HG03175 (cell line): ENCODE measurements around the gene CLCN6.

Source experiments
- ATAC-seq: cut with Tn5 transposase; IDR thresholded peaks from one replicate; pipeline ENCODE4 v1.9.1; 2021; ENCODE audit warnings: mild to moderate bottlenecking, moderate library complexity; ENCODE audit not compliant: unreplicated experiment

Gene CLCN6

DNA sequence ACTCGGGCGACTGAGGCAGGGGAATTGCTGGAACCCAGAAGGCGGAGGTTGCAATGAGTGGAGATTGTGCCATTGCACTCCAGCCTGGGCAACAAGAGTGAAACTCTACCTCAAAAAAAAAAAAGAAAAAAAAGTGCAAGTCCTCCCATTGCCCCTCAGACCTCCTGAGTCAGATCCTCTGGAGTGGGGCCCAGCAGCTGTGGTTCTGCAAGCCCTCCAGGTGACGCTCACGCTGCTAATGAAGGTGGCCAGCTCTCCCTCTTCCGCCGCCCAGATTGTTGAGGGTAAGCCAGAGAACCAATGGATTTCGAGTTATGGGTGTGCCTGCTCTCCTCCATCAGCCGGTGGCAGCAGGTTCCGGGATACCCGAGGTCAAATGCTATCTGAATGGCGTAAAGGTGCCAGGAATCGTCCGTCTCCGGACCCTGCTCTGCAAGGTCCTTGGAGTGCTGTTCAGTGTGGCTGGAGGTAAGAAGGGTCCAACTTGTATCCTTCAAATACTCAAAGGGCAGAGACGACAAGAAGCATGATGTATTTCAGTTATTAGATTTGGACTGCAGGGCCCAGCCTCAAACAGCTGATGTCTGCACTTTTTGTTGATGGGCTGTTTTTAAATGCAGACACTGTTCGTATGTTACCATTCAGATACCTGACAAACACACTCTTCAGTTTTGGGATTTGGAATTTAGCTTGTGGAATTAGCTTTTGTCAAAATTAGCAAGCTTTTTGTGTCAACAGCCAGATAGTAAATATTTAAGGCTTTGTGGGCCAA is 17.6 kb downstream of the CLCN6 start:
- ATAC-seq: no peak

DNA sequence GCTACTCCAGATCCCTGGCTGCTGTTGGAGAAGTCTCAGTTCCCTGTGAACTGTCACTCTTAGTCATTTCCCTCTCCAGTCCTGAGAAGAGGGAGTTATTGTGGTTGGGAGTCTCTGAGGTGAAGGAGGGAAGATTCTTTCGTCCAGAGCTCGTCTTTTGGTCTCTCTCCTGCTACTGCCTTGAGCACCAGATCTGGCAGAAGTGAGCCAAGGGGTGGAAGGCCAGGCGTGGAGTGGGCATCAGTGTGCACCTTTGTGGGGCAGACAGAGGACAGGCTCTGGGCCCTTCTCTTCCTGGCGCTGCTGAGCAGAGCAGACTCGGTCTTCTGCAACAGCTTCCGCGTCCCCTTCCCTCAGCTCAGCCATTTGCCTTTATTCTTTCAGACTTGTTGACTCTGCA is 19.1 kb downstream of the CLCN6 start:
- ATAC-seq: no peak

DNA sequence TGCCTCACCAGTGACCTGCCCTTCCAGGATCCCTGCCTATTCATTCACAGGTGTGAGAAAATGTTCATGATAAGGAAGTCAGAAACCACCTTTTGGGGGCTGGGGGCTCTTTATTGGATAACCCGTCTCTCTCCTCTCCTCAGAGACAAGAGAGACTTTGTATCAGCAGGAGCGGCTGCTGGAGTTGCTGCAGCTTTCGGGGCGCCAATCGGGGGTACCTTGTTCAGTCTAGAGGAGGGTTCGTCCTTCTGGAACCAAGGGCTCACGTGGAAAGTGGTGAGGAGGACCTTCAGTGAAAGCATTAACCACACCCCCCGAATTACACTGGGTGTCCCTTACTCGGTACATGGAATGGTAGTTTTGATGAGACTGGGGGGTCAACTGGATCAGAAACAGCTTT is 21.0 kb downstream of the CLCN6 start:
- ATAC-seq: no peak

DNA sequence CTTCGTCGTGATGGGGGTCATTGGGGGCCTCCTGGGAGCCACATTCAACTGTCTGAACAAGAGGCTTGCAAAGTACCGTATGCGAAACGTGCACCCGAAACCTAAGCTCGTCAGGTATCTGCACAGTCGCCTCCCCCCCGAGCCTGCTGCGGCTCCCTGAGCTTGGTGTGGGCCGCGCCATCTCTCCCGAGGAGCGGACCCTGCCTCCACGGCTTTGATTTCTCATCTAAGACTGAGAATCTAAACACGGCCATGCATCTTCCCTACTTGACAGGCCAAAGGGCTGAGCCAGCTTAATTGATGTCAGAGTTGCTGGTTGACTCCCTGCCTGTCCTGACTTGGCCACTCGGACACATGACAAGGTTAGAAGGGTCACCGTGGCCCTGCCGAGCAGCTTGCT is 22.5 kb downstream of the CLCN6 start:
- no peak for ATAC-seq

DNA sequence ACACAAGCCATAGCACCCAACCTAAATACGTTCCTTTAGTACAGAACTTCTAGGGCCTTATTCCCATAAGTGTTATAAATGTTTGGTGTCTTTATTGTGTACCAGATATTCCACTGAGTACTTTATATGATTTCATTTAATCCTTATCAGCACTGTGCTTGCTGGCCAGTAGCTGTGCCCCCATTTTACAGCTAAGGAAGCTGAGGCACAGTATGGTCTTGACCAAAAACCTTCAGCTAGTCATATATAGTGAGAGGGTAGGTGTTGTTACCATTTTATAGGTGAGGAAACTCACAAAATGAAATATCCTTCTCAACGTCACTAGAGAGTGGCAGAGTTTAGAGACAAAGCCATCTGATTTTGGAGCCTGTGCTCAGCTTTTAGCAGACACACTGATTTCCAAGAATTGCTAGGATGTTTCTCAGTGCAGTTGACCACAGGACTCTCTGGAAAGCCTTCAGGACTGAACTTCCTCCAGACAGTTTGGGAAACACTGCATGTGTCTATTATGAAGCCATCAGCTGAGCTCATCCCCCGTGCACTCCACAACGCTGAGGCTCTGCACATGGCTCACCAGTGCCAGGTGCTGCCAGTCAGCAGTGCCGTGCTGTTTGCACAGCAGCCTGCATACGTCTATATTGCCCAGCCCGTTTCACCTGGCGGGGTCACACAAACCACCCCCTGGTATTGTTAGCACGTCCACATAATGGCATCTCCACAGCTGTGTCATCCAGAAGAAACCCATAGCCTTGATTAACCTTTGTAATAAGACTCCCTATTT is 26.1 kb downstream of the CLCN6 start:
- ATAC-seq: no peak

DNA sequence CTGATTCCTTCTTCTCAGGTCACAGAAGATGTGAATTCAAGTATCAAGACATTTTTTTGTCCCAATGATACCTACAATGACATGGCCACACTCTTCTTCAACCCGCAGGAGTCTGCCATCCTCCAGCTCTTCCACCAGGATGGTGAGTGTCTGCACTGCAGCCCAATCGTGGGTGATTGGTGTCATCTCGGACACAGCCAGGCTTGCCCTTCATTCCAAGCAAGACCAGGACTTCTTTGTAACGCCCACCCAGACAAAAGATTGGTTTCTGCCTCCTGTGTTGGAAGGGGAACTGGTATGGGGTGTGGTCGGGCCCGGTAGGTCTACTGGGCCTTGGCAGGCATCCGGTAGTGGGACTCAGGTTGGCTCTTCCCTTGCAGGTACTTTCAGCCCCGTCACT is 27.5 kb downstream of the CLCN6 start:
- ATAC-seq: no peak

DNA sequence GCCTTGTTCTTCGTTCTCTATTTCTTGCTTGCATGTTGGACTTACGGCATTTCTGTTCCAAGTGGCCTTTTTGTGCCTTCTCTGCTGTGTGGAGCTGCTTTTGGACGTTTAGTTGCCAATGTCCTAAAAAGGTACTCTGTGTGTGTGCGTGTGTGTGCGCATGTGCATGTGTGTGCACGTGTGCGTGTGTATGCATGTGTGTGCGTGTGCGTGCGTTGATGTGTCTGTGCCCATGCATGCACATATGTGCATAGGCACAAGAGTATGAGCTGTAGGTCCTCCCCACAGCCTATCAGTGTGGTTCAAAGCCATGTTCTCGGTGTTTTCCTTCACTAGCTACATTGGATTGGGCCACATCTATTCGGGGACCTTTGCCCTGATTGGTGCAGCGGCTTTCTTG is 27.9 kb downstream of the CLCN6 start:
- ATAC-seq: no peak

DNA sequence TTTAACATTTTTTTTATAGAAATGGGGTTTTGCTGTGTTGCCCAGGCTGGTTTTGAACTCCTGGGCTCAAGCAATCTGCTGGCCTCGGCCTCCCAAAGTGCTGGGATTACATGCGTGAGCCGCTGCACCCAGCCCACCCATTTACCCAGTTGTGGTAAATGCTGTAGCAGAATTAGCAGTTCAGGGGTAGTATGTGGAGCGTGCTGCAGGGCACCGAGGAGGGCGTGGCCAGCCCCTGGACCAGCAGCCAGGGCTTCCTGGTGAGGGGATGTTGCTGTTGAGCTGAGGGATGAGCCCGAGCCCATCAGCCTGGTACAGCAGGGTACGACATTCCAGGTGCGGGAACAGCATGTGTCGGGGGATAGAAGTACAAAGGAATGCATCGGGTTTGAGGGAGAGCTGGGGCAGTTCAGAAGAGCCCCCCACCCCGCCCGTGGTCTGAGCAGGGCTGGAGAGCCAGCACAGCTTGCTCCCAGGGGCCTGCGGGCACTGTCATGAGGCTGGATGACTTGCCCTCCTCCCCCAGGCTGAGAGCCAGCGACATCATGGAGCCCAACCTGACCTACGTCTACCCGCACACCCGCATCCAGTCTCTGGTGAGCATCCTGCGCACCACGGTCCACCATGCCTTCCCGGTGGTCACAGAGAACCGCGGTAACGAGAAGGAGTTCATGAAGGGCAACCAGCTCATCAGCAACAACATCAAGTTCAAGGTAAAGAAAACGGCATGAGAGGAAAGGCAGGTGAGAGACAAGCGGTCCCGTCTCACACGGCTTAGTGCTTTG is 29.6 kb downstream of the CLCN6 start:
- ATAC-seq: no peak

DNA sequence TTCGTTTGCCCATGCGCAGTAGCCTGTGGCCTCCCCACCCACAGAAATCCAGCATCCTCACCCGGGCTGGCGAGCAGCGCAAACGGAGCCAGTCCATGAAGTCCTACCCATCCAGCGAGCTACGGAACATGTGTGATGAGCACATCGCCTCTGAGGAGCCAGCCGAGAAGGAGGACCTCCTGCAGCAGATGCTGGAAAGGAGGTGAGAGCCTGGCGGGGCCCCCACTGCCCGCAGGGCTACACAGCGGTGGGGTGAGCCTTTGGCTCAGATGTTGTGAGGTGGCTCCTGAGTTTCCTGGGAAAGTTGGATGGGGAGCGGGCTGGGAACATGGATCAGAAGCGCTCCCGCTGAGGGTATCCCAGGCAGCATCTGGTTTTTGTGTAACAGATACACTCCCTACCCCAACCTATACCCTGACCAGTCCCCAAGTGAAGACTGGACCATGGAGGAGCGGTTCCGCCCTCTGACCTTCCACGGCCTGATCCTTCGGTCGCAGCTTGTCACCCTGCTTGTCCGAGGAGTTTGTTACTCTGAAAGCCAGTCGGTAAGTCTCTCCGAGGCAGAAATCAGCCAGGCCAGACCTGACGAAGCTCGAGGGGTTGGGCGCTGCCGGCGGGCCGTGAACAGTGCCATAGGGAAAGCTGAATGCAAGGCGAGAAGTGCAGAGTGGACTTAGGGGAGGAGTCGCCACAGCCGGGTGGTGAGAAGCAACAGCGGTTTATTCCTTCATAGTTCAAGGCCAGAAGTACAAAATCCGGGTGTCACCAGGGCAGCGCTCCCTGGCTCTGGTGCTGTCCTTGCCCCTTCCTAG is 31.2 kb downstream of the CLCN6 start:
- no peak for ATAC-seq

DNA sequence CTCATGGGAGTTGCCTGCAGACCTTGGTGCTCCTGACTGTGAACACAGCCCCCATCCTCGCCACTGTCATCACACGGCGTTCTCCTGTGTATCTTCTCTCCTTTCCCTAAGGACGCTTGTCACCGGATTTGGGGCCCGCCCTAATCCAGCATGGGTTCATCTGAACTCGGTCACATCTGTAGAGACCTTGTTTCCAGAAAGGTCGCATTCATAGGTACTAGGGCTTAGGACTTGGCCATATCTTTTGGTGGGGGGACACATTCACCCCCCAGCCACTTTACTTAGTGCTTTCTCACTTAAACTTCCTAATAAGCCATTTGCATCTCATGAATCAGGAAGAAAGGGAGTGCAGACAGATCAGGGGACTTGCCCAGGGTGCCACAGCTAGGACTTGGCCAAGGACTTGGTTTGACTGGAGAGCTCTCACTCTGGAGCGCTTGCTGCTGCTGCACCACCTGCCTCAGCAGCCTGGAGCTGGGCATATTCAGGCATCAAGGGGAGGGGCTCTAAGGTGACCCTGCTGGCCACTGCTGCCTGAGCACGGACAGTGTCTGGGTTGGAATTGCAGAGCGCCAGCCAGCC is 31.9 kb downstream of the CLCN6 start:
- ATAC-seq: no peak

DNA sequence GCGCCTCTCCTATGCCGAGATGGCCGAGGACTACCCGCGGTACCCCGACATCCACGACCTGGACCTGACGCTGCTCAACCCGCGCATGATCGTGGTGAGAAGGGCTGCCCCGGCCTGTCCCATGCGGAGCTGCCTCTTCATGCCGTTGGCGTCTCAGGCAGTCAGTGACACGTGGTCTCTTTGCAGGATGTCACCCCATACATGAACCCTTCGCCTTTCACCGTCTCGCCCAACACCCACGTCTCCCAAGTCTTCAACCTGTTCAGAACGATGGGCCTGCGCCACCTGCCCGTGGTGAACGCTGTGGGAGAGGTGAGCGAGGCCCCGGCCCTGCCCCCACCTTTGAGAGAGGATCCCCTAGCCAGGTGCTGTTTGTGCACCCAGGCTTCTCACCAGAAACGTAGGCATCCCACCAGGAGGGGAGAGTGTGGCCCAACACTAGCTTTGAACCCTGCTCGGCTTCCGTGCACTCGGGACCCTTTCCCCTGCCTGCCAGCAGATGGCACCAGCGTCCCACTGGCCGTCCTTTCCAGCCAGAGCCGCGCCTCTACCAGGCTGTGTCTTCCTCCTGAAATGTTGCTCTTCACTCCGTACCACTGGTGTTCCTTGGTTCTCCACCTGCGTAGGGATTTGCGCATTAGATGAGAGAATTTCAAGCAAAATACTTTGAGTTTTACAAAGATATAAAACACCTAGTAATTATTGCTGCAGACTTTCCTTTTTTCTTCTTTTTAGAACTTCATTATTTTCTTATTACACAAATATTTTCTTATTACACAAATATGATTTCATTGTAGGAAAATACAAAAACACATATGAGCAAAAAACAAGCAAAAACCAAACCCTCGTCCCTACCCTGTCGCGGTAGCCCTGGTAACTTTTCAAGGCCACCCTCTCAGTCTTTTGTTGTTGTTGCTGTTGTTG is 32.6 kb downstream of the CLCN6 start:
- no peak for ATAC-seq

DNA sequence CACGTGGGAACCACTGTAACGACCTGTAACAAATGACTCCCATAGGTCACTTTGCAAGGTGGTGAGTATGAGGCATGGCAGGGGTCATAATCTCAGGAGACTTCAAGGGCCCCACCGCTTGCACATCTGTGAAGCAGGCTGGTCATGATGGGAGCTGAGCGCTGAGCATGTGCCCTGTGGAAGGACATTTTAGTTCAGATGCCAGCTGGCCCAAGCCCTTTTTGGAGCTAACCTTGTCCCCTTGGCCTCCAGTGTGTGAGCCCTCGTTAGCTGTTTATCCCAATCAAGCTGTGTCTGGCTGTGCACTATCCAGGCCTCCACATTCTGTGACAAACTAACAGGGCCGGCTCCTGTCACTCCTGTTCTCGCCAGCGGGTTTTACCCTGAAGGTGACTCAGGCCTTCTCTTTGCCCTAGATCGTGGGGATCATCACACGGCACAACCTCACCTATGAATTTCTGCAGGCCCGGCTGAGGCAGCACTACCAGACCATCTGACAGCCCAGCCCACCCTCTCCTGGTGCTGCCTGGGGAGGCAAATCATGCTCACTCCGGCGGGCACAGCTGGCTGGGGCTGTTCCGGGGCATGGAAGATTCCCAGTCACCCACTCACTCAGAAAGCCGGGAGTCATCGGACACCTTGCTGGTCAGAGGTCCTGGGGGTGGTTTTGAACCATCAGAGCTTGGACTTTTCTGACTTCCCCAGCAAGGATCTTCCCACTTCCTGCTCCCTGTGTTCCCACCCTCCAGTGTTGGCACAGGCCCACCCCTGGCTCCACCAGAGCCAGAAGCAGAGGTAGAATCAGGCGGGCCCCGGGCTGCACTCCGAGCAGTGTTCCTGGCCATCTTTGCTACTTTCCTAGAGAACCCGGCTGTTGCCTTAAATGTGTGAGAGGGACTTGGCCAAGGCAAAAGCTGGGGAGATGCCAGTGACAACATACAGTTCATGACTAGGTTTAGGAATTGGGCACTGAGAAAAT is 34.0 kb downstream of the CLCN6 start:
- no peak for ATAC-seq

DNA sequence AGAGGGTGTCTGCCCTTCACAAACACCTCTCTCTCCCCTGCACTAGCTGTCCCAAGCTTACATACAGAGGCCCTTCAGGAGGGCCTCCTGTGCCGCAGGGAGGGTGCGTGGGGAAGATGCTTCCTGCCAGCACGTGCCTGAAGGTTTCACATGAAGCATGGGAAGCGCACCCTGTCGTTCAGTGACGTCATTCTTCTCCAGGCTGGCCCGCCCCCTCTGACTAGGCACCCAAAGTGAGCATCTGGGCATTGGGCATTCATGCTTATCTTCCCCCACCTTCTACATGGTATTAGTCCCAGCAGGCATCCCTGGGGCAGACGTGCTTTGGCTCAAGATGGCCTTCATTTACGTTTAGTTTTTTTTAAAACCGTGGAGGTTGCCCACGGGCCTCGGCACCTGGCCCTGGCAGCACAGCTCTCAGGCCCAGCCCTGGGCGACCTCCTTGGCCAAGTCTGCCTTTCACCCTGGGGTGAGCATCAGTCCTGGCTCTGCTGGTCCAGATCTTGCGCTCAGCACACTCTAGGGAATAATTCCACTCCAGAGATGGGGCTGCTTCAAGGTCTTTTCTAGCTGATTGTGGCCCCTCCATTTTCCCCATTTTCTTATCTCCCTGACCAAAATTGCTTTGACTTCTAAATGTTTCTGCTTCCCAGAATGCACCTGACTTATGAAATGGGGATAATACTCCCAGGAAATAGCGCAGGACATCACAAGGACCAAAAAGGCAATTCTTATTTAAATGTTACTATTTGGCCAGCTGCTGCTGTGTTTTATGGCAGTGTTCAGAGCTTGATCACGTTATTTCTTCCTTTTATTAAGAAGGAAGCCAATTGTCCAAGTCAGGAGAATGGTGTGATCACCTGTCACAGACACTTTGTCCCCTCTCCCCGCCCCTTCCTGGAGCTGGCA is 35.5 kb downstream of the CLCN6 start:
- ATAC-seq: no peak

DNA sequence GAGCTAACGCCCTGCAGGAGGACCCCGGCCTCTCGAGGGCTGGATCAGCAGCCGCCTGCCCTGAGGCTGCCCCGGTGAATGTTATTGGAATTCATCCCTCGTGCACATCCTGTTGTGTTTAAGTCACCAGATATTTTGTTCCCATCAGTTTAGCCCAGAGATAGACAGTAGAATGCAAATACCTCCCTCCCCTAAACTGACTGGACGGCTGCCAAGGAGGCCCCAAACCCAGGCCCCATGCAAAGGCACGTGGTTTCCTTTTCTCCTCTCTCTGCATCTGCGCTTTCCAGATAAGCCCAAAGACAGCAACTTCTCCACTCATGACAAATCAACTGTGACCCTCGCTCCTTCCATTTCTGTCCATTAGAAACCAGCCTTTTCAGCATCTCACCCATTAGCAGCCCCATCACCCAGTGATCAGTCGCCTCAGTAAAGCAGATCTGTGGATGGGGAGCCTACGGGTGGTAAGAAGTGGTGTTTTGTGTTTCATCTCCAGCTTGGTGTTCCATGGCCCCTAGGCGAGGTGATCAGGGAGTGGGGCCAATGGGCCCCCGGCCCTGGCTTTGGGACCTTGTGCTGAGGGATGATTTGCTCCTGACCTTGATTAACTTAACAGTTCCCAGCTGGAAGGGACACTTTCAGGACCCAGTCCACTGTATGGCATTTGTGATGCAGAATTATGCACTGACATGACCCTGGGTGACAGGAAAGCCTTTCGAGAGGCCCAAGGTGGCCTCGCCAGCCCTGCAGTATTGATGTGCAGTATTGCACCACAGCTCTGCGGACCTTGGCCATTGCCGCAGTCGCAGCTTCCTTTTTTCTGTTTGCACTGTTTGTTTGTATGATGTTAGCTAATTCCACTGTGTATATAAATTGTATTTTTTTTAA is 36.4 kb downstream of the CLCN6 start:
- ATAC-seq: no peak

DNA sequence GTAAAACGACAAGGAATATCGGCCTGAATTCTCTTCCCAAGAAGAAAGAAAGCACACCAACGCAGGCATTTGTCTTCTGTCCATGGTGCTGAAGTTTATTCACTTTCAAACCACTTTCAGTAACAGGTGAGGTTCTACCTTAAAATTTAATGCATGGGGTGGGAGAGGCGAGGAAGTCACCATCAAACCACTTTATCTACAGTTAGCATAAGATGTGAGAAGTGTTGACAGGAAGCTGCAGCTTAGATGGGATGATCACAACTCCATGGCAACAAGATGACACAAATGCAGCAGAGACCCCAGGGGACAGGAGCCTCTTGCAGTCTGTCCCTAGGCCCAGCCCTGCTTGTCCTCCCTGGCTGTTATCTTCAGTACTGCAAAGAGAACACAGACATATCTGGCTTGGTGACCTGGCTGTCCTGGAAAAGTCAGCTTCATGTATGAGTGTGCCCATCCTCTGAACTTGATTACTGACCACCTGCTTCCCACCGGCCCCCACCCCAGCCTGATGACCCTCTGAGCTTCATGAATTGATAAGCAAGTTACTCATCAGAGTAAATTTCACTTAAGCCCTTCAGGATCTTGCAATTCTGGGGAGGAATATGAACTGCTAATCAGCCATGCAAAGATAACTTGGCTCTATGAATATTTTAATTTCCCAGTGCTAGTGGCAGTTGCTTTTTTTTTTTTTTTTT is 39.8 kb downstream of the CLCN6 start:
- ATAC-seq: no peak
